A549 (cell line): ENCODE measurements around the gene ZBTB48. TPM values are rescaled to one million over a fixed set of nuclear protein-coding genes. Genes with fewer than 3 reads are reported as not detected.

Experiments used
- ATAC-seq, 2 experiments: fragments of 200-7000 bp in 1 of 2; fragments of >200 bp in 1 of 2; cut with Nextera tagmentation in 1 of 2; cut with Tn5 transposase in 1 of 2; 3 replicates each; pipeline versions ENCODE4 v1.8.0 to v1.9.1; 2018 to 2020; ENCODE audit warnings: mild to moderate bottlenecking in 1 of 2, moderate library complexity in 1 of 2
- CTCF ChIA-PET: fragments of 300-600 bp; sonication (Branson Sonifier 250); formaldehyde crosslinking; extraction: SDS; loops from one replicate; lab custom pipeline; 2021; ENCODE audit warnings: antibody characterized with exemption, inconsistent platforms; lab: Yijun Ruan, JAX
- POLR2A ChIA-PET: fragments of 350-600 bp; formaldehyde crosslinking; extraction: SDS; loops from one replicate; lab custom pipeline; 2021; ENCODE audit warnings: antibody characterized with exemption, inconsistent platforms; lab: Yijun Ruan, JAX
- DNase-seq, 2 experiments: peaks; one replicate each; pipeline versions ENCODE4 v3.0.0 to v3.0.0-alpha.2; 2011 to 2016; ENCODE audit warnings: low read depth in 1 of 2, low spot score in 1 of 2
- FAIRE-seq: peaks from 2 replicates; lab custom pipeline; 2011; peaks lifted over from hg19 to GRCh38; lab: Jason Lieb, UNC
- H3K27ac ChIP-seq, 2 experiments: fragments of >200 bp; sonication (Bioruptor Twin); formaldehyde crosslinking; 3 replicates each; pipeline ENCODE4 v1.5.1; 2016 to 2017
- H3K4me1 ChIP-seq: fragments of >200 bp; sonication (Bioruptor Twin); formaldehyde crosslinking; 3 replicates; pipeline ENCODE4 v1.6.1; 2016
- H3K4me2 ChIP-seq: fragments of >200 bp; sonication (Bioruptor Twin); formaldehyde crosslinking; 3 replicates; pipeline ENCODE4 v1.6.1; 2016
- H3K4me3 ChIP-seq: fragments of >200 bp; sonication (Bioruptor Twin); formaldehyde crosslinking; 3 replicates; pipeline ENCODE4 v1.5.1; 2016
- H3K9me3 ChIP-seq: fragments of >200 bp; sonication (Bioruptor Twin); formaldehyde crosslinking; 3 replicates; pipeline ENCODE4 v1.6.1; 2016
- CBX2 ChIP-seq: fragments of 200-600 bp; sonication (generic); IDR thresholded peaks from 2 replicates; pipeline ENCODE4 v1.6.1; 2016; ENCODE audit warnings: low read depth, mild to moderate bottlenecking, borderline replicate concordance
- CHD4 ChIP-seq: fragments of 200-600 bp; sonication (generic); IDR thresholded peaks from 2 replicates; pipeline ENCODE4 v1.6.1; 2016; ENCODE audit warnings: antibody characterized with exemption, mild to moderate bottlenecking, borderline replicate concordance
- CTCF ChIP-seq: fragments of >200 bp; sonication (Bioruptor Twin); formaldehyde crosslinking; IDR thresholded peaks from 3 replicates; pipeline ENCODE4 v1.5.1; 2016
- EHF ChIP-seq: fragments of 250-450 bp; sonication (Bioruptor Pico); IDR thresholded peaks from 2 replicates; pipeline ENCODE4 v1.5.0; 2020; ENCODE audit warnings: mild to moderate bottlenecking
- ESRRA ChIP-seq: fragments of 150-350 bp; IDR thresholded peaks from 2 replicates; pipeline ENCODE4 v1.6.1; 2014; ENCODE audit warnings: mild to moderate bottlenecking, low read length, borderline replicate concordance
- FOSB ChIP-seq: fragments of 250-450 bp; sonication (Bioruptor Pico); IDR thresholded peaks from 2 replicates; pipeline ENCODE4 v1.5.0; 2020; ENCODE audit warnings: mild to moderate bottlenecking, moderate library complexity
- FOSL2 ChIP-seq, 2 experiments: fragments of 450-650 bp in 1 of 2; fragments of >200 bp in 1 of 2; sonication (Bioruptor Twin) in 1 of 2; formaldehyde crosslinking; IDR thresholded peaks; 2 replicates each; pipeline versions ENCODE4 v1.5.0 to v1.6.1; 2016 to 2020; ENCODE audit warnings: mild to moderate bottlenecking in 1 of 2, moderate library complexity in 1 of 2
- HEYL ChIP-seq: fragments of 250-450 bp; sonication (Bioruptor Pico); IDR thresholded peaks from 2 replicates; pipeline ENCODE4 v1.8.0; 2021; ENCODE audit warnings: mild to moderate bottlenecking, moderate library complexity
- HOXA7 ChIP-seq: fragments of 250-450 bp; sonication (Bioruptor Pico); IDR thresholded peaks from 2 replicates; pipeline ENCODE4 v1.5.0; 2020; ENCODE audit warnings: mild to moderate bottlenecking, moderate library complexity
- HOXB13 ChIP-seq: fragments of 250-450 bp; sonication (Bioruptor Pico); IDR thresholded peaks from 2 replicates; pipeline ENCODE4 v1.5.0; 2020; ENCODE audit warnings: low read depth, mild to moderate bottlenecking, moderate library complexity
- KDM1A ChIP-seq: fragments of 200-600 bp; sonication (generic); IDR thresholded peaks from 2 replicates; pipeline ENCODE4 v1.6.1; 2016; ENCODE audit warnings: low read depth, mild to moderate bottlenecking
- MAFK ChIP-seq: fragments of 450-650 bp; IDR thresholded peaks from 2 replicates; pipeline ENCODE4 v1.6.1; 2014; ENCODE audit not compliant: partially characterized antibody
- MAZ ChIP-seq: fragments of 150-350 bp; IDR thresholded peaks from 2 replicates; pipeline ENCODE4 v1.6.1; 2014; ENCODE audit warnings: antibody characterized with exemption, low read depth, low read length, borderline replicate concordance
- NPAS2 ChIP-seq: fragments of 250-450 bp; sonication (Bioruptor Pico); IDR thresholded peaks from 2 replicates; pipeline ENCODE4 v1.8.0; 2022; ENCODE audit warnings: mild to moderate bottlenecking, moderate library complexity, borderline replicate concordance
- NR3C1 ChIP-seq: fragments of >200 bp; sonication (Bioruptor Twin); formaldehyde crosslinking; IDR thresholded peaks from 3 replicates; pipeline ENCODE4 v1.6.1; 2017
- POLR2A ChIP-seq: IDR thresholded peaks from 2 replicates; pipeline ENCODE4 v1.6.1; 2012; ENCODE audit warnings: mild to moderate bottlenecking, low read length
- POLR2AphosphoS2 ChIP-seq: conservative IDR thresholded peaks from 2 replicates; pipeline ENCODE4 v1.6.1; 2012; ENCODE audit warnings: low read length, improper control_type of control experiment, inconsistent platforms
- RFX5 ChIP-seq: fragments of 450-650 bp; IDR thresholded peaks from 2 replicates; pipeline ENCODE4 v1.7.1; 2014; ENCODE audit warnings: antibody characterized with exemption, mild to moderate bottlenecking, moderate library complexity
- RNF2 ChIP-seq: fragments of 200-600 bp; sonication (generic); IDR thresholded peaks from 2 replicates; pipeline ENCODE4 v1.6.1; 2016; ENCODE audit warnings: low read depth, mild to moderate bottlenecking, antibody characterized with exemption, moderate library complexity, borderline replicate concordance
- SMC3 ChIP-seq: fragments of >200 bp; sonication (Bioruptor Twin); formaldehyde crosslinking; IDR thresholded peaks from 3 replicates; pipeline ENCODE4 v1.6.1; 2018; ENCODE audit warnings: inconsistent platforms
- SREBF2 ChIP-seq: fragments of 450-650 bp; IDR thresholded peaks from 2 replicates; pipeline ENCODE4 v1.6.1; 2014; ENCODE audit warnings: mild to moderate bottlenecking, moderate library complexity
- ZFP36 ChIP-seq: fragments of 450-650 bp; IDR thresholded peaks from 2 replicates; pipeline ENCODE4 v1.6.1; 2014; ENCODE audit warnings: borderline replicate concordance; ENCODE audit not compliant: partially characterized antibody
- WGBS: methylation state at CpG from one replicate; pipeline ENCODE4 v1.1.6; 2017; ENCODE audit errors: missing lambda C conversion rate; 5-methylcytosine and 5-hydroxymethylcytosine counted together
- polyA plus RNA-seq, 4 experiments: library from polyadenylated mRNA; depleted of rRNA in 3 of 4; stranded (reverse); fragments of >200 nt; fragmentation: RNase III in 1 of 4; extraction: RNeasy Plus Mini Kit Qiagen cat#74134 plus additional on column Dnase treatment in 1 of 4; gene quantifications; 2 replicates in 3 of 4; 3 replicates in 1 of 4; pipeline ENCODE4 v1.2.3, GENCODE V29; 2011 to 2017
- TF ChIP-seq, protein P1 (sequence below): fragments of 200-600 bp; sonication (generic); IDR thresholded peaks from 2 replicates; pipeline ENCODE4 v1.6.1; 2016; ENCODE audit warnings: antibody characterized with exemption, mild to moderate bottlenecking, moderate library complexity
- TF ChIP-seq, protein P2 (sequence below): fragments of >200 bp; sonication (Bioruptor Twin); formaldehyde crosslinking; IDR thresholded peaks from 2 replicates; pipeline ENCODE4 v1.6.1; 2016

The ZBTB48 gene
- polyA plus RNA-seq, 2 of the 4 experiments (the other 2 are of a cell fraction): 8.0 to 13.1 TPM

- Histone ChIP-seq H3K9me3 (no peaks in the 10 kb centered on the region), H3K4me2 (no peak overlapping the region), H3K4me1 (peaks cover 1% of the 10 kb centered on the region; the same call in 2 of the 3 replicates), H3K27ac (no peak overlapping the region), H3K4me3 (no peak overlapping the region)
- ATAC-seq (no peak), DNase-seq (no peak), FAIRE-seq (no peak)
- POLR2A ChIA-PET: no interaction called here
- no peak for TF ChIP-seq CTCF
- TF ChIP-seq, protein P1, sequence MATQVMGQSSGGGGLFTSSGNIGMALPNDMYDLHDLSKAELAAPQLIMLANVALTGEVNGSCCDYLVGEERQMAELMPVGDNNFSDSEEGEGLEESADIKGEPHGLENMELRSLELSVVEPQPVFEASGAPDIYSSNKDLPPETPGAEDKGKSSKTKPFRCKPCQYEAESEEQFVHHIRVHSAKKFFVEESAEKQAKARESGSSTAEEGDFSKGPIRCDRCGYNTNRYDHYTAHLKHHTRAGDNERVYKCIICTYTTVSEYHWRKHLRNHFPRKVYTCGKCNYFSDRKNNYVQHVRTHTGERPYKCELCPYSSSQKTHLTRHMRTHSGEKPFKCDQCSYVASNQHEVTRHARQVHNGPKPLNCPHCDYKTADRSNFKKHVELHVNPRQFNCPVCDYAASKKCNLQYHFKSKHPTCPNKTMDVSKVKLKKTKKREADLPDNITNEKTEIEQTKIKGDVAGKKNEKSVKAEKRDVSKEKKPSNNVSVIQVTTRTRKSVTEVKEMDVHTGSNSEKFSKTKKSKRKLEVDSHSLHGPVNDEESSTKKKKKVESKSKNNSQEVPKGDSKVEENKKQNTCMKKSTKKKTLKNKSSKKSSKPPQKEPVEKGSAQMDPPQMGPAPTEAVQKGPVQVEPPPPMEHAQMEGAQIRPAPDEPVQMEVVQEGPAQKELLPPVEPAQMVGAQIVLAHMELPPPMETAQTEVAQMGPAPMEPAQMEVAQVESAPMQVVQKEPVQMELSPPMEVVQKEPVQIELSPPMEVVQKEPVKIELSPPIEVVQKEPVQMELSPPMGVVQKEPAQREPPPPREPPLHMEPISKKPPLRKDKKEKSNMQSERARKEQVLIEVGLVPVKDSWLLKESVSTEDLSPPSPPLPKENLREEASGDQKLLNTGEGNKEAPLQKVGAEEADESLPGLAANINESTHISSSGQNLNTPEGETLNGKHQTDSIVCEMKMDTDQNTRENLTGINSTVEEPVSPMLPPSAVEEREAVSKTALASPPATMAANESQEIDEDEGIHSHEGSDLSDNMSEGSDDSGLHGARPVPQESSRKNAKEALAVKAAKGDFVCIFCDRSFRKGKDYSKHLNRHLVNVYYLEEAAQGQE: no peak
- TF ChIP-seq HOXB13 (CRISPR knock-in tag): no peak
- TF ChIP-seq KDM1A: no peak
- no peak for TF ChIP-seq MAFK
- no peak for TF ChIP-seq ZFP36
- TF ChIP-seq RNF2: no peak
- TF ChIP-seq RFX5: no peak
- no peak for TF ChIP-seq ESRRA
- TF ChIP-seq POLR2A: no peak
- no peak for TF ChIP-seq FOSB (CRISPR knock-in tag)
- no peak for TF ChIP-seq POLR2AphosphoS2
- TF ChIP-seq HEYL: no peak
- no peak for TF ChIP-seq HOXA7 (CRISPR knock-in tag)
- no peak for TF ChIP-seq SREBF2
- no peak for TF ChIP-seq CBX2
- TF ChIP-seq EHF (CRISPR knock-in tag): no peak
- TF ChIP-seq NR3C1: no peak
- WGBS: 60% methylated on average over 6 of the region's 8 CpGs
- CTCF ChIA-PET: interaction anchor here (0.6 kb wide), 1 partner anchor 128 kb away, joined by 4 read pairs; no protein-coding TSS in a partner anchor
Measured at GRCh38 chr1:6574025-6574620, 5.7 kb upstream of the ZBTB48 start.

- no peak for DNase-seq
- TF ChIP-seq CHD4 (no peak), MAFK (no peak), SMC3 (no peak), FOSL2 (IDR thresholded peaks at IDR 0.05) (no peak), FOSL2 (CRISPR knock-in tag; IDR thresholded peaks at IDR 0.05) (no peak), ZFP36 (no peak), NPAS2 (no peak), MAZ (no peak)
- TF ChIP-seq, protein P2, sequence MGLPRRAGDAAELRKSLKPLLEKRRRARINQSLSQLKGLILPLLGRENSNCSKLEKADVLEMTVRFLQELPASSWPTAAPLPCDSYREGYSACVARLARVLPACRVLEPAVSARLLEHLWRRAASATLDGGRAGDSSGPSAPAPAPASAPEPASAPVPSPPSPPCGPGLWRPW: no peak
- ATAC-seq: no peak
- POLR2A ChIA-PET: no interaction called here
- Histone ChIP-seq H3K27ac (no peak overlapping the region), H3K4me1 (peaks cover 5% of the 10 kb centered on the region; the same call in 2 of the 3 replicates), H3K4me3 (no peak overlapping the region), H3K9me3 (no peaks in the 10 kb centered on the region), H3K4me2 (no peak overlapping the region)
- FAIRE-seq: no peak
- CTCF ChIA-PET: no interaction called here
- 74% methylated on average over 7 of the region's 14 CpGs for WGBS
Measured at GRCh38 chr1:6574818-6575217, 5.0 kb upstream of the ZBTB48 start.
